Mesodermal cell (in vitro differentiated cells): ENCODE data around the gene GNB1L.

ENCODE experiments used
- H3K27ac ChIP-seq: 2 replicates; pipeline ENCODE4 v1.7.0; 2013; ENCODE audit warnings: mild to moderate bottlenecking, low read depth, low read length, moderate library complexity; ENCODE audit not compliant: severe bottlenecking
- H3K36me3 ChIP-seq: 2 replicates; pipeline ENCODE4 v1.7.1; 2013; ENCODE audit warnings: mild to moderate bottlenecking, low read length, moderate library complexity; ENCODE audit not compliant: control insufficient read depth, insufficient read depth
- H3K4me1 ChIP-seq: one replicate; pipeline ENCODE4 v1.7.1; 2013; ENCODE audit warnings: mild to moderate bottlenecking, low read length; ENCODE audit not compliant: insufficient read depth, control insufficient read depth, poor library complexity, severe bottlenecking
- H3K4me3 ChIP-seq: 2 replicates; pipeline ENCODE4 v1.7.0; 2013; ENCODE audit warnings: low read length, control low read depth, mild to moderate bottlenecking; ENCODE audit not compliant: insufficient read depth, poor library complexity, severe bottlenecking; ENCODE audit errors: extremely low read depth
- H3K9me3 ChIP-seq: 2 replicates; pipeline ENCODE4 v1.7.1; 2013; ENCODE audit warnings: mild to moderate bottlenecking, low read length, moderate library complexity; ENCODE audit not compliant: control insufficient read depth
- WGBS, 2 experiments: methylation state at CpG; one replicate each; pipeline ENCODE4 v1.1.5; 2013; ENCODE audit warnings: missing lambda C conversion rate in 2 of 2; ENCODE audit not compliant: insufficient coverage in 2 of 2; 5-methylcytosine and 5-hydroxymethylcytosine counted together

The GNB1L gene

DNA sequence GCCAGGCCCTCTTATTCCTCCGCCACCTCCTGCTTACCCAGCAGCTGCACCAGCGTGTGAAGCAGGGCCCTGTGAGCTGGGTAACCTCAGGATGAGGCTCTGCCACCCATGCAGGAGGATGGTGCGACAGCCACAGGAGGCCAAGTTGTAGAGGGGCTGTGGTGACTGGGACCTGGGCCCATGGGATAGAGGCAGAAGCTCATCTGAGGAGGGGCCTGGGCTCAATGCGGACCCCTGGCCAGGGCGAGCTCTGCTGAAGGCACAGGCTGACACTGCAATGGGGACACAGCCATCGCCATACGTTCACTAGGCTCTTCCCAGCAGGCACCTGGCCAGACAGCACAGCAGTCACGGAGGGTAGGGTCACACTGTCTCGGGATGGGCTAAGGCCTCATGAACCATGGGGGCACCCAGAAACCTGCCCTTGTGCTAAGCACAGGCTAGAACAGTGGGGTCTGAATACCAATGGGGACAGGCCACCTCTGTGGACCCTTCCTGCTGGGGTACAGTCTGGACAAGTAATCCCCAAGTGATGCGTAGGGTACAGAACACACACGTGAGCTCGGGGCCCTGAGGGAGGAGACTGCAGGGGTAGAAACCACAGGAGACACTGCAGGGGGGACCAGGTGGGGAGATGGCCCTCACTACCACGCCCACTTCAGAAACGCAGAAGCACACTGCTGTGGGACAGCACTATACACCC, 35.3 kb downstream of the GNB1L start:
- H3K36me3 ChIP-seq: no peaks in the 10 kb centered on the region
- no peaks in the 10 kb centered on the region for H3K4me1 ChIP-seq
- H3K9me3 ChIP-seq: no peaks in the 10 kb centered on the region
- H3K4me3 ChIP-seq: no peak overlapping the region
- H3K27ac ChIP-seq: no peak overlapping the region
- 95 to 96% methylated on average over 12 to 13 of the region's 14 CpGs for WGBS, 2 experiments

- no peaks in the 10 kb centered on the region for H3K4me1 ChIP-seq
- H3K36me3 ChIP-seq: no peaks in the 10 kb centered on the region
- H3K9me3 ChIP-seq: no peaks in the 10 kb centered on the region
- no peak overlapping the region for H3K27ac ChIP-seq
- 92 to 93% methylated on average over 14 to 16 of the region's 17 CpGs for WGBS, 2 experiments
- H3K4me3 ChIP-seq: no peak overlapping the region
Observed at GRCh38 chr22:19818324-19819207, 36.1 kb downstream of the GNB1L start.

DNA sequence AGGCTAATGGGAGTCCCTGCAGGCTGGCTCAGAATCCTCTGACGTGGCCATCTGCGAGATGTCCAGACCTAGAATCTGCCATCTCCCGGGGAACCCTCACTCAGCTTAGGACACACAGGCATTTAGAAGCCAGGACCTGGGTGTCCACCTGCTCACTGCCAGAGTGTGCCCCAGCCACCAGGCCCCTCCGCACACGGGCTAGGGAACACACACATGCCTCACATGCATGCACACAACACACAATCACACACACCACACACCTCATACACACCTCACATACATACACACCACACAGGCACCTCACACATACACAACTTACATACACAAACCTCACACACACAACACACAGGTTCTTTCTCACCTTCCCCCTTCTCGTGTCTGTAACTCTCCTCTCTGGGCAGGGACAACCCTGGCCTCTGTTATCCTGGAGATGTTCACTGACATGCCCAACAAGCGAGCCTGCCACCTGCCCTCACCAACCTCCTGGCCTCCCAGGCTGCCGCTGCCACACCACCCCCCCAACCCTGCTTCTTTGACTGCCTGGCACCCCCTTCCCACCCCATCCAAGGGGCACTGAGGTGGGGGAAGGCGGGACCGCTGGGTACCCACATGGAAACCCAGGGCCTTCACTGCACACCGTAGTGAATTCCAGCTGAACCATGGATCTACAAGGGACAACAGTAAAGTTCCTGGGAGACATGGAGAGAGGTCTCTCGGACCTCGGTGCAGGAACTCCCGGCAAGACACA, 38.1 kb downstream of the GNB1L start:
- WGBS, 2 experiments: 91 to 93% methylated on average over 8 to 12 of the region's 14 CpGs
- no peak overlapping the region for H3K27ac ChIP-seq

DNA sequence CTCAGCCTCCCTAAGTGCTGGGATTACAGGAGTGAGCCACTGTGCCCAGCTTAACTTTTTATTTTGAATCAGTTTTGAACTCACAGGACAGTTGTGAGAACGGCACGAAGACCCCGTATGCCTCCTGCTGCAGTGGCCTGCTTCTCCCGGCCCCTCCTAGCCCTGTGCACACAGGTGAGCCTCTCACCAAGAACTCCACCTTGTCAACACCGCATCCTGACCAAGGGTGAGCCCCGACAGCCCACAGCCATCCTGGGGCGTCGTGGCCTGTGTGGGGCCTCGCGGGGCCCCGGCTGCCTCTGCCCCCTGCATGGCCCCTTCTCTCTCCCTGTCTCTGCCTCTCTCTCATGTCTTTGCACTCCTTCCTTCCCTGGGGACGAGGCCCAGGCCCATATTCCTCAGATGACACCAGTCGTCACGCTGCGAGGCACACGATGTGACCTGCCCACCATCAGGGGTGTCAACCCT, 38.8 kb downstream of the GNB1L start:
- 92 to 94% methylated on average over 10 to 16 of the region's 16 CpGs for WGBS, 2 experiments
- no peaks in the 10 kb centered on the region for H3K9me3 ChIP-seq
- no peak overlapping the region for H3K4me3 ChIP-seq
- H3K4me1 ChIP-seq: peaks cover 3% of the 10 kb centered on the region
- H3K36me3 ChIP-seq: peaks cover 3% of the 10 kb centered on the region
- H3K27ac ChIP-seq: no peak overlapping the region

More for the DNA sequence above, 38.1 kb downstream of the GNB1L start:
- Histone ChIP-seq H3K4me1 (peaks cover 3% of the 10 kb centered on the region), H3K4me3 (no peak overlapping the region), H3K36me3 (peaks cover 3% of the 10 kb centered on the region), H3K9me3 (no peaks in the 10 kb centered on the region)

- no peak overlapping the region for H3K27ac ChIP-seq
- H3K4me3 ChIP-seq: no peak overlapping the region
- H3K9me3 ChIP-seq: no peaks in the 10 kb centered on the region
- 89 to 93% methylated on average over 18 of the region's 18 CpGs for WGBS, 2 experiments
- H3K4me1 ChIP-seq: peaks cover 3% of the 10 kb centered on the region
- H3K36me3 ChIP-seq: peaks cover 3% of the 10 kb centered on the region
Observed at GRCh38 chr22:19815093-19815822, 39.4 kb downstream of the GNB1L start.

DNA sequence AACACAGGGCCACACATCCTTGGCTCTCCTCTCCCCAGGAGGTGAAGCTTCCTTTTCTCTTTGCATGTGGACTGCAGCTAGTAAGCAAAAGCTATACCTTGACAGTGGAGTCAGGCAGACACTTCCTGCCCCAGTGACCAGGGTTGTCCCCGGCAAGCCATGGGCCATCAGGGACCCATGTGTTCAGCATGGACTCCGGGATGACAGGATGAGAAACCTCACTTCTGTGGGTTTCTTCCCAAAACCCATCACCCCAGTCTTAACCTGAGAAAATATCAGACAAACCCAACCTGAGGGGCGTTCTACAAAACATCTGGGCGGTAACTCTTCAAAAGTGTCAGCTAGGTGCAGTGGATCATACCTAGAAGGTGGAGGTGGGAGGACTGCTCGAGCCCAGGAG, 40.2 kb downstream of the GNB1L start:
- Histone ChIP-seq H3K4me1 (peaks cover 3% of the 10 kb centered on the region), H3K9me3 (no peaks in the 10 kb centered on the region), H3K27ac (no peak overlapping the region), H3K36me3 (peaks cover 3% of the 10 kb centered on the region), H3K4me3 (no peak overlapping the region)
- 83 to 89% methylated on average over 1 to 4 of the region's 5 CpGs for WGBS, 2 experiments

DNA sequence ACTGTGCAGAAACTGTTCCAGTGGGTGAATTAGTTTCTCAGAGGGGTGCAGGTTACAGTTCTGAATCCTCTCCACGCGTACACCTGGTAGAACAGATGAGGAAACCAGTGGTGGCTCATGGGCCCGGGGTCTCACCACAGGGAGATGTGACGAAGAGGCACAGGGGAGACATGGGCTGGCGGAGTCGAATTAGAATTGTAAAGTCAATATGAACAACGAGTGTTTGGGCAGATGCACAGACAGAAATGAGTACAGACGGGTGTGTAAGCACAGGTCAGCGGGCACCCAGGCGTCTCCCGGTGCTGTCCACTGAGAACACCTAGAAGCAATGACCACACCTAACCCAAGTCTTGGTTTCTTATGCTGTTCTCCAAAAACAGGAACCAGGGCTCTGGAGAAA, 41.8 kb downstream of the GNB1L start:
- Histone ChIP-seq H3K27ac (no peak overlapping the region), H3K9me3 (no peaks in the 10 kb centered on the region), H3K4me1 (peaks cover 3% of the 10 kb centered on the region), H3K36me3 (peaks cover 3% of the 10 kb centered on the region), H3K4me3 (no peak overlapping the region)
- 88 to 92% methylated on average over 9 to 11 of the region's 11 CpGs for WGBS, 2 experiments

DNA sequence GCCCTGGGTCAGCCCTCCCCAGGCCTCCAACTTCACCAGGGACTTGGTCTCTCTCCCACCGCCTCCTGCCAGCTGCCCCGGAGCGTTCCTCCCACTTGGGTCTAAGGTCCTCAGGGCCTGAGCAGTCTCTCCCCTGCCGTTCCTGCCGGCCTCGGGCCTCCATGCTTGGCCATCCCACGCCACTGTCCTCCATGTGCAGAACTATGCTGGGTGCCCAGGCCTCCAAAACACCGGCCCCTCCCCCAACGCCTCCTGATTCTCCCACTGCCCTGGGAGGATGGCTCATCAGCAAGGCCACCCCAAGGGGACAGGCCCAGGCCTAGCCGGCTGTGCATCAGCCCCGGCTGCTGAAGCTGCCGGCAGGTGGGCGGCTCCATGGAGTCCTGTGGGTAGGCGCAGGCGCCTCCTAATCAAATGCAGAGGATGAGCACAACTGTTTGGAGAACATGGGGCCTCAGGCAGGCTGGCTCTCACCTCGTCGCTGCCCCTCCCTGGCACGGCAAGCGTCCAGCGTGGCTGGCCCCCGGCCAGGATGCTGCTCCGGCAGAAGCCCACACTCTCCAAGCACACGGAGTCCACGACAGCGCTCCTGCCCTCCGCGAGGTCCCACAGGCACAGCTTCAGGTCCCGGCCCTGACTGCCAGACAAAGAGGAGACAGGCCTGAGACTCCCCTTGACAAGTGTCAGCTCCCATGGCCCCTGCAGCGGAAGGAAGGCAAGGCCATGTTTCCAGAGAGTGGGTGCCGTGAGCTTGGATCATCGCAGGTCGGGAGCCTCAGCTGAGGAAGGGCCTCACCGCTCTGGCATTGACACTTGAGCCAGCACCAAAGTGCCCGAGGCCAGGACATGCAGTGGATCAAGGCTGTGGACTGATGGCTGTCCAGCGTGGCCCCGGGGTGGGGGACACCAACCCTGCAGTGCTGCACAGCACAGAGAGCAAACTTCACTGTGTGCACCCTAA, 42.6 kb downstream of the GNB1L start:
- no peak overlapping the region for H3K27ac ChIP-seq
- H3K4me1 ChIP-seq: peaks cover 3% of the 10 kb centered on the region
- no peak overlapping the region for H3K4me3 ChIP-seq
- H3K36me3 ChIP-seq: peaks cover 3% of the 10 kb centered on the region
- 93 to 95% methylated on average over 29 to 35 of the region's 36 CpGs for WGBS, 2 experiments
- no peaks in the 10 kb centered on the region for H3K9me3 ChIP-seq

DNA sequence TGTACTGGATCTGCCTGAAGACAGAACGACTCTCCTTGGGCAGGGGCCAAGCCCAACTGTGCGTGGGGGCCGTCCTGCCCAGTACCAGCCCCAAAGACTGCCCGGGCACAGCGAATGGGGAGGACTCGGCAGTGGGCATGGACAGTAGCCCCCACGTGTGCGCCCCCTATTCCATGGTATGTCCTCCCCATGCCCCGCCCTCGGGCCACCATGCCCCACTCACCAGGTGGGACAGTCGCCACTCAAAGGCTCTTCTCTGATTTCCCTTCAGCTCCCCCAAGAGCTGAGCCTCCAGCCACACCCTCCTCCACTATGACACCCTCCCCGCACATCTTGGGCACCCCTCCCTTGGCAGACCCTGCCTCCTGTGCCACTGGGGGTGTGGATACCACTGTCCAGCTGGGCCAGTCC, 43.5 kb downstream of the GNB1L start:
- no peak overlapping the region for H3K4me3 ChIP-seq
- no peaks in the 10 kb centered on the region for H3K9me3 ChIP-seq
- peaks cover 3% of the 10 kb centered on the region for H3K36me3 ChIP-seq
- peaks cover 8% of the 10 kb centered on the region for H3K4me1 ChIP-seq
- 94 to 100% methylated on average over 10 to 12 of the region's 12 CpGs for WGBS, 2 experiments
- H3K27ac ChIP-seq: no peak overlapping the region
